NCI-H1694 treated with DMSO at 0.1 percent for 48 hours (cell line): ENCODE results near the gene RAMP1.

Experiments used
- DNase-seq: peaks from one replicate; lab custom pipeline; 2025; lab: John Stamatoyannopoulos, UW

The RAMP1 gene

GRCh38 chr2:237876951-237877491, 17.6 kb downstream of the RAMP1 start:
- no peak for DNase-seq

- DNase-seq, result no peak
Measured at GRCh38 chr2:237877576-237878307, 18.3 kb downstream of the RAMP1 start.

- DNase-seq, result no peak
Measured at GRCh38 chr2:237878321-237879057, 19.1 kb downstream of the RAMP1 start.

- peak; percentile 37 for DNase-seq
Measured at GRCh38 chr2:237879058-237879430, 19.6 kb downstream of the RAMP1 start.

- DNase-seq, result no peak
Measured at GRCh38 chr2:237879991-237880560, 20.7 kb downstream of the RAMP1 start.

- DNase-seq, result no peak
Measured at GRCh38 chr2:237882510-237883481, 23.4 kb downstream of the RAMP1 start.

- no peak for DNase-seq
Measured at GRCh38 chr2:237883951-237884446, 24.6 kb downstream of the RAMP1 start.

GRCh38 chr2:237884681-237885080, 25.3 kb downstream of the RAMP1 start:
- DNase-seq, result no peak

GRCh38 chr2:237885111-237885930, 25.9 kb downstream of the RAMP1 start:
- no peak for DNase-seq

GRCh38 chr2:237885931-237886684, 26.7 kb downstream of the RAMP1 start:
- no peak for DNase-seq

- DNase-seq, result peak; percentile 8
Measured at GRCh38 chr2:237886685-237887481, 27.5 kb downstream of the RAMP1 start.

- no peak for DNase-seq
Measured at GRCh38 chr2:237888389-237888788, 29.0 kb downstream of the RAMP1 start.

- no peak for DNase-seq
Measured at GRCh38 chr2:237889016-237889415, 29.6 kb downstream of the RAMP1 start.

- no peak for DNase-seq
Measured at GRCh38 chr2:237889811-237890210, 30.4 kb downstream of the RAMP1 start.

- no peak for DNase-seq
Measured at GRCh38 chr2:237892478-237892877, 33.1 kb downstream of the RAMP1 start.

- no peak for DNase-seq
Measured at GRCh38 chr2:237892984-237893595, 33.7 kb downstream of the RAMP1 start.

GRCh38 chr2:237894396-237894979, 35.1 kb downstream of the RAMP1 start:
- DNase-seq, result no peak

- no peak for DNase-seq
Measured at GRCh38 chr2:237894986-237895543, 35.6 kb downstream of the RAMP1 start.
